ENCODE results near the gene LRRC31. TPM values are rescaled to one million over a fixed set of nuclear protein-coding genes. Genes with fewer than 3 reads are reported as not detected.

The LRRC31 gene
- total and polyA plus RNA-seq, 2 of the 8 experiments (the other 6 are each of a cell fraction or from before 2014, with no cell fraction given) = not detected

GRCh38 chr3:169813757-169814517 lies 55.8 kb downstream of the LRRC31 start (continued):
- no peak for TF ChIP-seq ATF2 (IDR thresholded peaks at IDR 0.05; ENCODE audit: low read length)
- 0 out of 2 replicates have a peak, but pooled peaks have one; percentile 33 for TF ChIP-seq CREB1 (IDR thresholded peaks at IDR 0.05)
- TF ChIP-seq ATF3 (IDR thresholded peaks at IDR 0.05; ENCODE audit: insufficient read depth, low read depth, low read length) = 0 out of 2 replicates have a peak, but pooled peaks have one; percentile 22
- peak; percentile 85 for TF ChIP-seq E2F6 (IDR thresholded peaks at IDR 0.05)
- TF ChIP-seq CTCF (IDR thresholded peaks at IDR 0.05; ENCODE audit: control extremely low read depth in 1 of 3, insufficient read depth in 1 of 3, low read depth in 1 of 3, low read length in 3 of 3) = peak; percentile 46 to 82 (median 78)
- TF ChIP-seq POLR2AphosphoS5 (IDR thresholded peaks at IDR 0.05; ENCODE audit: low read depth, low read length) = no peak
